Stimulated activated CD8-positive, alpha-beta memory T cell treated with anti-CD3 and anti-CD28 coated beads, Interleukin-15, amount 100 ng/mL, for 24 hours (primary cell): ENCODE results near the gene DCP1B.
A peak's percentile ranks its signal among the peaks of the same experiment; 100 is the strongest.
"Not testable (repeated sequence)": the region's sequence is repeated elsewhere in the genome, so short reads cannot be mapped to it uniquely, and the experiment has no call there.

Experiments
- DNase-seq: peaks from one replicate; pipeline ENCODE4 v3.0.0-alpha.2; 2020; ENCODE audit warnings: low read depth

DCP1B gene

DNA sequence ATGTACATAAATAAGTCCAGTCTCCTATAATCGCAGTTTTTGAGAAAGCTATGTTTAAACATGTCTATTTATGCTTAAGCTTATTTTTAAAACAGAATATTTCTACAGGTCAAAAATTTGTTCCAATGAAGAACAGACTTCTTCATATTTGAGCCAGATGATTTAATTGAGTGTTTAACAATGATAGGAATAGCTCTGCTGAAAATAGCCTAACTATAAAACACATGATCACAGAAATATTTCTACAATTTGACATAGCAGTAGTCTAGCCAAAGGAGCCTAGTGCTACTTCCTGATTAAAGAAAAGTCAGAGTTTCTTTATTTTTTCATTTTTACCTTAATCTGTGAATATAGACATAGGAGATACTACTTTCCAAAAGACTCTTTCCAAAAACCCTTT is 29.4 kb downstream of the DCP1B start:
- no peak for DNase-seq

DNA sequence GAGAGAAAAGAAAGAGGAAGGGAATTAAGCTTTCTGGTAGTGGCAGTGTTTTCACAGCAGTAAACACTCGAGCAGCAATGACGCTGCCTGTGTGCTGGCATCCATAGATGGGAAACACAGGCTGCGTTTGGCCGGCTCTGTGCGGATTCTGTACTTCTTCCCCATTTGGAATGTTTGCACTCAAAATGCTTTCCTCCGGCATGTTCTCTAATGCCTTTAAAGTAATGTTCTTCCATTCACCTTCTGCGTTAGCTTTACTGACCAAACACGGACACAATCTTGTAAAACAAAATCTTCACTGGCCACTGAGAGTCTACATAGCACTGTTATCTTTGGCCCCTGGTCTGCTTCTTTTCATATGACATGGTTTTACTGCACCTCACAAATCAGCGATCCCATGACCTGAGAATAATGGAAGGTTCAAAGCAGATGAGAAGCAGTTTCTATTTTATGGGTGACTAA is 31.4 kb downstream of the DCP1B start:
- DNase-seq: no peak

DNA sequence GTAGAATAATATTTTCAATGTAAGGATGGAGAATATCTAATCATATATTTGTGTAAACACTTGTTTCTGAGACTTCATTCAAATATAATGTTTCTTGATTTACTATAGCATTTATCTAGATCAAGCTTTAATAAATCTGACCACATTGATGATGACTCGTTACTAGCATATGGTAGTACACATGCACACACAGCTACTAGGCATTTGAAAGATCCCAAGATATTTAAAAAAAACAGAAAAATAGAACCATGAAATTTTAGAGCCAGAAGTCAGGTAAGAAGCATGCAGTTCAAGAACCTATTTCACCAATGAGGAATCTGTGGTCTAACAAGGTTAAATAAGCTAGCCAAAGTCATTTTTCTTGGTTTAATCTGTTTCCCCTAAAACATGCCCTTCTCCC is 32.0 kb downstream of the DCP1B start:
- no peak for DNase-seq

GRCh38 chr12:1970331-1970900 is 33.8 kb downstream of the DCP1B start:
- no peak for DNase-seq

DNA sequence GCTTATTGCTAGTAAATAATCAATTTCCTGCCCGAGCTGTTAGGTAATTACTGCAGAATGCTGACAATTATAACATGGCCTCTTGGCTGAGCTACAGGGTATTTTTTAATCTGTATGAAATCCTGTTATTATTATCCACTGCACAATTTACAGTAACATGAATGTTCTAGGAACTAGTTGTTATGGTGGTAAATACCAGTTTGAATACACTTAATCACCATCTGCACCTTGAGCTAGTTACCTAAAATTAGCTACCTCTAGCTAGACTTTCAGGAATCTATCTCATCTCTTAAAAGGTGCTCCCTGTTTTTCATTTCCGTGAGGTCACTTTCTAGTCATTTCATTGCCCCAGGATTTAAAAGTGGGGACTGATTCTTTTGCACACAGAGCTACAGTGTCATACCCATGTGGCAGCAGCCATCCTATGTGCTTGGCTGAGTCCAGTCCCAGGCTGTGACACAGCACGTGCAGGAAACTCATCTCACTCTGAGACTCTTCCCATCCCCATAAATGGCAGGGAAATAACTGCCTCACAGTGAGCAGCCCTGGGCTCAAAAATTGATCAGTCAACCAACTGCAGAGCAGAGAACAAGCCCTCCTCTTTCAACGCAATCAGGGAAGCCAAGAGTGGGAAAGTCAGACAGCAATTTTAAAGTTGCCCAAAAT is 37.6 kb downstream of the DCP1B start:
- DNase-seq: no peak

- no peak for DNase-seq
These were observed 38.3 kb downstream of the DCP1B start for GRCh38 chr12:1965916-1966315.

DNA sequence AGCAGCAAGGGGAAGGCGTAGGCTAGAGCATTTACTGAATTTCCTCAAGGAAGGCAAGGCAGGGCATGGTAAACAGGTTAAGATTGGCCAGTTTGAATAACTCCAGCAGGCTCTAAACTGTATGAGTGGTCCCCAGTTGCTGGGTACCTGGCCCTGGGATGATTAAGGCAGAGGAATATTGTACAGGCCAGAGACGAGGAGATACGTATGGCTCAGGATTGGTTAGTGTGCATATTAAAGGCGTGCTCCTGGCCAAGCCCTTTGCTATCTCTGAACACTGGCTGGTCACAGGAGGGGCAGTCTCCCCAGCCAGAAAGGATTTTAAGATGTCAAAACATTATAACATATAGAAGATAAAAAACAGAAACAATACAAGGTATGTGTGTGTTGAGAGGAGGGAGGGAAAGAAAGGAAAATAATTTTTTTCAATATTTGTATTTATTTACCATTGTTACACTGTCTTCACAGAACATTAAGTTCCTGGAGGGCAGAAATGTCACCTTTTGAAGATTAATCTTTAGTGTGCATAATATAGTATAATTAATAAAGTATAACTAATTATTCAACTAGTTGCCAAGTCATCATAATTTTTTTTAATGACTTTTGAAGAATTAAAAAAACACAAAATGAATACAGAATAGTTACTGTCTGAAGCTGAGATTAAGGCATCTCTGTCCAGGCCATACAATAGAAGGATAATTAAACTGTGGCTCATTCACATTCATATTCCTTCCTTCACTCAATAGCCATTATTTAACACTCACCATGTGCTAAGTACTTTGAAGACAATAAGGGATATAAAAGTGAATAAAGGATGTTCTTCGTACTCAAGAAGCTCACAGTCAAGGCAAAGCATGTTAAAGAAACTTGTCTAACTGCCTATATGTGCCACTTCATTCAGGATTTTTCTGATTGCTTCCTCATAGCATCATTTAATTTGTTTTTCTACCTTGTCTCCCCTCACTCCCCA is 41.9 kb downstream of the DCP1B start:
- no peak for DNase-seq

- no peak for DNase-seq
These were observed 47.5 kb downstream of the DCP1B start for GRCh38 chr12:1956716-1957115.

- DNase-seq: no peak
These were observed 54.3 kb downstream of the DCP1B start for GRCh38 chr12:1949771-1950470.

DNA sequence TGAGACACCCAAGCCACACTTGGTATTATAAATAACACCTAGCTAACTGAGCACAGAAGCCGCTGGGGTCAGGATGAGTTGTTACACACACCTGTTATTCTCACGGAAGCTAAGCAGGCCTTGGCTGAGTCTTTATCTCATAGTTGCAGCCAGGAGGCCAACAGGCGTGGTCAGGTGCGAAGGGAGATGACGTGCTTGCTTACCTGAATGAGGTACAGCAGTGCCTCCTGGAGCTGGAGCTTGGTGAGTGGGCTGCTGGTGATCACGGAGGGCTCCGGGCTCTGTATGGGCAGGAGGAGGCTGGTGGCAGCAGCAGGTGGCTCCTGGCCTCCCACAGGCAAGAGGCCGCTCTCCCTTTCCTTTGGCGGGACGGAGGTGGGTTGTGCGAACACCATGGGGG is 55.4 kb downstream of the DCP1B start:
- no peak for DNase-seq

- DNase-seq: no peak
These were observed 57.2 kb downstream of the DCP1B start for GRCh38 chr12:1947081-1947480.

- no peak for DNase-seq
These were observed 58.0 kb downstream of the DCP1B start for GRCh38 chr12:1946296-1946695.

- not testable (repeated sequence) for DNase-seq
These were observed 58.8 kb downstream of the DCP1B start for GRCh38 chr12:1945502-1945901.

- DNase-seq: peak; percentile 87
These were observed 64.3 kb downstream of the DCP1B start for GRCh38 chr12:1939801-1940607.

DNA sequence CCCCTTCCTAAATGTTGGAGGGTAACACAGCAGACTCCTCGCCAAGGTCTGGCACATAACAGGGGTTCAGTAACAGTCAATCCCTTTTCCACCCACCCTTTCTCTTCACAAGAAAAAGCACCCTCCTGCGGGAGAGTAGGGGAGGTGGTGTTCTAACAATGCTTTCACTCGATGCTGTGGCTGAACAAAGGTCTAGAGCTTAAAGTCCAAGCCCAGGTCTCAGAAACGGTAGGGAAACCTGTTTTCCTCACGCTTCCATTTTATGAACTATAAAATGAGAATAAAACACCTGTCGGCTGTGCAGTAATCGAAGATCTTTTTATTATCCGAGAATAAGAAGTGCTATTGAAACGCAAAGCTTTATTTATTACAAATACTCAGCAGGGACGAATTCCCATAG is 64.9 kb downstream of the DCP1B start:
- no peak for DNase-seq

DNA sequence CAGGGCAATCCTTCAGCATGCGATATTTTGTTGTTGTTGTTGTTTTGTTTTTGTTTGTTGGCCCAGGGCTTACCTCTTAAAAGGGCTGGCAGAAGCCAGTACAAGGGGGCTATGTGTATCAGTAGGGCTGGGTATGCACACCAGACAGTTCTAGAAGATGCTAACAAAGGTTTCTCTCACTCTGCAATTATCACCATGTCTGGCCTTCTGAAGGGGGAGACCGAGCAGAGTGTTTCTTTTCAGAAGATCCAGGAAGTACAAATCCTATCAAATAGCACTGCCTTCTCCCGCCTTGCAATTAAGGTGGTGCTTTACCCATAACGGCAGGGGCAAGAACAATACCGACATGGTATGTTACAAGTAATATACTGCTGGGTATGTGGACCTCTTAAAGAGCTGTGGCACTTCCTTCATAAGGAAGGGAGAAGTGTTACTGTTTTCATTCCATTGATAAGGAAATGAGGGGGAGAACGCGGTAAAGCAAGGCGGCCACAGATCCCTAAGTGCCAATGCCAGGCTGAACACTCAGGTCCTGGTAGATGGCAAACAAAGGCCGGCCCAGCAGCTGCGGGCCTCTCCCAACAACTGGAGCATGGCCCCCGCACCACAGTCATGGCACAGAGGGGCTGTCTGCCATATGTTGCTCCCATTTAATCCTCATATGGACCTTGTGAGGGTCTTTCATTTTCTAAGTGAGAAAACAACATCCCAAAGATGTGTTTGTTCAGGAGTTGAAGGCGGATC is 66.6 kb downstream of the DCP1B start:
- DNase-seq: no peak

DNA sequence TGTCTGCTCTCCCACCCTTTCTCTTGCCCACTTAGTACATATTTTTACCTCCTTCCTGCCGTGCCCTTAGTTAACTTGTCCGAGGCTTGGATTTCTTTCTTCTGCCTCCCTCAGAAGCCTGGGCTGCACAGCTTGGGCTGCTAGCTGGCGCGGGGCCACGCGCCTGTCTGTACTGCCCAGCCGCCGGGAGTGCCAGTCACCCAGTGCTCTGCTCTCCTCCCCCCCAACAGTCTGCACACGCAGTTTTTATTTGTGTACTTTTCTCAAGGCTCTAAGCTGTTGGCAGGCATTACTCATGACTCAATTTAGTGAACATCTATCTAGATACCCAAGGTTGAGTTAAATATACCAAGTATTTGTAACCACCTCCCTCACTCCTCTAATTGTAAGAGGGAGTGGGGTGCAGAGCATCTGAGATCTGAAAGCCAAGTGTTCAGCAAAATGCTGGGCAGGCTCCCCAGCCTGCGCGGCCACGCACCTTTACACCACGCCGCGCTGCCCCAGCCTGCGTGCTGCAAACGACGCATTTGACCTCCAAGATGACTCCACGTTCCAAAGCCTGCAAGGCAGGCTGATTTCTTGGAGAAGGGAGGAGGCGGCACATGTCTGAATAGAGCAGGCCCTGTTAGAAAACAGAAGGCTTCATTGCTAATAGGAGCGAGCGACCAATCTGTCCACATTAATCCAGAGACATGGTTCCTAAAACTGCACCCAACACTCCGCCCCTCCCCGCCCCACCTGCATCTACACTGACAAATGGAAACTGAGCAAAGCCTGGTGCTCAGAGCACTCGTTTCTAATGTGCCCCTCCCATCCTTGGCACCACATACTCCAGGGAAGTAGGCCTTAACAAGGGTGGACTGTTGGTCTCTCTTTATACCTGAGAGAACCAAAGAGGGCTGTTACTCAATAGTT is 67.6 kb downstream of the DCP1B start:
- no peak for DNase-seq

- no peak for DNase-seq
These were observed 68.4 kb downstream of the DCP1B start for GRCh38 chr12:1935700-1936378.

GRCh38 chr12:1935242-1935641 is 69.0 kb downstream of the DCP1B start:
- no peak for DNase-seq
